B cell (primary cell): Measurements from ENCODE around the gene ID1.

ENCODE experiments used
- EZH2 ChIP-seq: IDR thresholded peaks from 2 replicates; pipeline ENCODE4 v1.6.1; 2012; ENCODE audit warnings: borderline replicate concordance, low read depth, mild to moderate bottlenecking, moderate library complexity, low read length; ENCODE audit not compliant: insufficient read depth, poor library complexity, severe bottlenecking
- TF ChIP-seq, protein P1 (sequence below): fragments of 200-600 bp; IDR thresholded peaks from one replicate; pipeline ENCODE4 v1.8.0; 2022; ENCODE audit warnings: antibody characterized with exemption, mild to moderate bottlenecking

DNA sequence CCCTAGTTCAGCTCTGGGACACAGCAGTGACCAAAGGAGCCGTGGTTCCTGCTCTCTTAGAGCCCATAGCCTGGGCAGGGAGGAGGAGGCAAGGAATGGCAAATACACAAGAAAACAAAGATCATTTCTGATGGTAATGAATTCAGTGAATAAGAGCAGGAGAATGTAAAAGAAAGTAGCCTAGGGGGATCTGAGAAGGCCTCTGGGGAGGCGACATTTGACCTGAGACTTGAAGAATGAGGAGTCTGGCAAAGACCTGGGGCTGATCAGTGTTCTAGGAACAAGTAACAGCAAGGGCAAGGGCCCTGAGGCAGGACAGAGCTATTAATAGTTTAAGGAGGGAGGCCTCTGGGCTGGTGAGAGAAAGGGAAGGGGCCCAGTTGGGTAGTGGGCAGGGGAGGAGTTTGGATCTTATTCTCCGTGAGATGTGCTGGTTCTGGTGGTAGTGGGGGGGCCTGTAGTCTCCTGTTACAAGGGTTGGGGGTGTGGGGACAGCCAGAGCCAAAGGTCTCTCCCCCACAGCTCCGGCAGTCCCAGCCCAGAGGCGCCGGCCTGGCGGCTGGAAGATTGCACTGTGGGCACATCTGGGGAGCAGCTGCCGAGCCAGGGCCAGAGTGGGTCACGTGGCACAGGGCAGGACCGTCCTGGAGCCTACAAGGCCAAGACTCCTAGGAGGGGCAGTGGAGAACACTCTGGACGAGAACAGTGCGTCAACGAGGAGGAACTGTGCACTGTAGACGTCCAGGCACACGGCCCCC is 9.3 kb upstream of the ID1 start:
- TF ChIP-seq EZH2: no peak
- TF ChIP-seq, protein P1, sequence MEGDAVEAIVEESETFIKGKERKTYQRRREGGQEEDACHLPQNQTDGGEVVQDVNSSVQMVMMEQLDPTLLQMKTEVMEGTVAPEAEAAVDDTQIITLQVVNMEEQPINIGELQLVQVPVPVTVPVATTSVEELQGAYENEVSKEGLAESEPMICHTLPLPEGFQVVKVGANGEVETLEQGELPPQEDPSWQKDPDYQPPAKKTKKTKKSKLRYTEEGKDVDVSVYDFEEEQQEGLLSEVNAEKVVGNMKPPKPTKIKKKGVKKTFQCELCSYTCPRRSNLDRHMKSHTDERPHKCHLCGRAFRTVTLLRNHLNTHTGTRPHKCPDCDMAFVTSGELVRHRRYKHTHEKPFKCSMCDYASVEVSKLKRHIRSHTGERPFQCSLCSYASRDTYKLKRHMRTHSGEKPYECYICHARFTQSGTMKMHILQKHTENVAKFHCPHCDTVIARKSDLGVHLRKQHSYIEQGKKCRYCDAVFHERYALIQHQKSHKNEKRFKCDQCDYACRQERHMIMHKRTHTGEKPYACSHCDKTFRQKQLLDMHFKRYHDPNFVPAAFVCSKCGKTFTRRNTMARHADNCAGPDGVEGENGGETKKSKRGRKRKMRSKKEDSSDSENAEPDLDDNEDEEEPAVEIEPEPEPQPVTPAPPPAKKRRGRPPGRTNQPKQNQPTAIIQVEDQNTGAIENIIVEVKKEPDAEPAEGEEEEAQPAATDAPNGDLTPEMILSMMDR: no peak
